Activated CD4-positive, alpha-beta T cell treated with anti-CD3 and anti-CD28 coated beads for 4 hours (primary cell): ENCODE results near the gene SLC30A1.
A peak's percentile ranks its signal among the peaks of the same experiment; 100 is the strongest.
"Not testable (repeated sequence)": the region's sequence is repeated elsewhere in the genome, so short reads cannot be mapped to it uniquely, and the experiment has no call there.

Experiments used
- DNase-seq, 2 donors: peaks; one replicate each; pipeline ENCODE4 v3.0.0-alpha.2; 2020

SLC30A1 gene

GRCh38 chr1:211580303-211580687, 1.3 kb upstream of the SLC30A1 start:
- DNase-seq, result no peak

GRCh38 chr1:211579440-211580302, 710 bp upstream of the SLC30A1 start:
- peak in 1 of 2 donors; percentile 77 for DNase-seq

- peak; percentile 62 to 71 for DNase-seq
Observed at GRCh38 chr1:211577819-211578639, 932 bp downstream of the SLC30A1 start.

GRCh38 chr1:211577277-211577818, 1.6 kb downstream of the SLC30A1 start:
- DNase-seq, result no peak

DNA sequence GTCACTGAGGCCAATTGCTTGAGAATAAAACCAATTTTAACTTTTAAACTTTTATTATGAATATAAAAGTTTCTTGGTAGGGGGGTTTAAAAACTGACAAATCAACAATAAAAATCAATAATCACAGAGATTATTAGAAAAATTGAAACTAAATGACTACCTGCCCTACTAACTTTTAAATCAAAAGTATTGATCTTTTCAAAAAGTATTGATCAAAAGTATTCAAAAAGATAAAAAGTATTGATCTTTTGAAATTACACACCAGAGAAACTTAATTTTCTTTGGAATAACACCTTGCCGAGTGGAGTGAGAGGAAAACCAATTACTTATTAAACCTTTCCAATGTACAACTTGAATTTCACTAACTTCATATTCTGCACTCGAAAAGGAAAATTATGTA, 2.2 kb downstream of the SLC30A1 start:
- DNase-seq, result no peak

DNA sequence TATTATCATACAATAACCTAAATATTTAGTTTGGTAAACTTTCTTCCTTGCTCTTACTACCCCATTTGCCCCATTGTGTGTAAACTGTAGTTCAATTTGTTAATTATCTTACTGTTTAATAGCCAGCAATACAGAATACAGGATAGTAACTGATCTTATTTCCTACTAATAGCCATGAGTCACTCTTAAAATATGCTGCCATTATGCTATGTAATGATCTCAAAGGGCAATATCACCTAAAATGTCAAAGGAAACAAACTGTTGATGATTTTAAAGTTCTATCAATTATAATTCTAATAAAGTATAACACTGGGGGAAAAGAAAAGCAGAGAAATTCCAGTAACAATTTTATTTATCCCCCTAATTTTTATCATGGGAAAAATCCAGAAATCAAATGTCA, 4.3 kb downstream of the SLC30A1 start:
- no peak for DNase-seq

DNA sequence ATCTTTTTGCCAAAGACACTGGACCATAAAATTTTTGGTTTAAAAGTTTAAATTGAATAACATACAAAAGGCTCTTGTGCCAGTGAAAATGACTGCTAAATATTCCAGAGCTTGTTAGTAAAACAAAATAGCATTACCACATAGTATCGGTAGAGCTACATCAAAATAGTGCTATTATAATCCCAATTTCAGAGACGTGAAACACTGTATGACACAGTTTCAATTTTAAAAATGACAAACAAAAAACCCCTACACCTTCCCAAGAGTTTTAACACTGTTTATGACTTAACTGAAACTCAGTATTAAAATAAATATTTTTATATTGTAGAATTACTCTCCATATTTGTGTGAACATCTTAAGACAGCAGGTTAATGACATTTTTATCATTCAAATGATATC, 7.0 kb downstream of the SLC30A1 start:
- no peak for DNase-seq

GRCh38 chr1:211570378-211570777, 8.6 kb downstream of the SLC30A1 start:
- not testable (repeated sequence) for DNase-seq

- DNase-seq, result no peak
Observed at GRCh38 chr1:211566431-211567025, 12.4 kb downstream of the SLC30A1 start.

- no peak for DNase-seq
Observed at GRCh38 chr1:211564084-211564483, 14.9 kb downstream of the SLC30A1 start.

- no peak for DNase-seq
Observed at GRCh38 chr1:211559222-211560010, 19.5 kb downstream of the SLC30A1 start.

DNA sequence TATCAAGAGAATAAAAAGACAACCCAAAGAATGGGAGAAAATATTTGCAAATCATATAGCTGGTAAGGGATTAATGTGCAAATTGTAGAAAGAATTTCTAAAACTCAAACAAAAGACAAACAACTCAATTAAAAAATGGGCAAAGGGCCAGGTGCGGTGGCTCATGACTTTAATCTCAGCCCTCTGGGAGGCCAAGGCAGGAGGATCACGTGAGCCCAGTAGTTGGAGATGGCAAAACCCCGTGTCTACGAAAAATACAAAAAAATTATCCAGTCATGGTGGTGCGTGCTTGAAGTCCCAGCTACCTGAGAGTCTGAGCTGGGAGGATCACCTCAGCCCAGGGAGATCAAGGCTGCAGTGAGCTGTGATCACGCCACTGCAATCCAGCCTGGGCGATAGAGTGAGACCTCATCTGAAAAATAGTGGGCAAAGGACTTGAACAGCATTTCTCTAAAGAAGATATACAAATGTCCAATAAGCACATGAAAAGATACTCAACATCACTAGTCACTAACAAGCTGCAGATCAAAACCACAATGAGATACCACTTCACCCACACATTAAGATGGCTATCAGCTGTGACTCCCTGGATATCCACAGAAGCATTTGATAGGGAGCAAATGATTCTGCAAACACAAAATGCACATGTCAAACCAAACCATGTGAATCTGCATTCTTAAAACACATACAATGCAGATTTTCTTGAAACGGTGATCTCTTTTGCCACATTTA, 20.9 kb downstream of the SLC30A1 start:
- DNase-seq, result no peak

GRCh38 chr1:211553549-211553948, 25.4 kb downstream of the SLC30A1 start:
- DNase-seq, result no peak

DNA sequence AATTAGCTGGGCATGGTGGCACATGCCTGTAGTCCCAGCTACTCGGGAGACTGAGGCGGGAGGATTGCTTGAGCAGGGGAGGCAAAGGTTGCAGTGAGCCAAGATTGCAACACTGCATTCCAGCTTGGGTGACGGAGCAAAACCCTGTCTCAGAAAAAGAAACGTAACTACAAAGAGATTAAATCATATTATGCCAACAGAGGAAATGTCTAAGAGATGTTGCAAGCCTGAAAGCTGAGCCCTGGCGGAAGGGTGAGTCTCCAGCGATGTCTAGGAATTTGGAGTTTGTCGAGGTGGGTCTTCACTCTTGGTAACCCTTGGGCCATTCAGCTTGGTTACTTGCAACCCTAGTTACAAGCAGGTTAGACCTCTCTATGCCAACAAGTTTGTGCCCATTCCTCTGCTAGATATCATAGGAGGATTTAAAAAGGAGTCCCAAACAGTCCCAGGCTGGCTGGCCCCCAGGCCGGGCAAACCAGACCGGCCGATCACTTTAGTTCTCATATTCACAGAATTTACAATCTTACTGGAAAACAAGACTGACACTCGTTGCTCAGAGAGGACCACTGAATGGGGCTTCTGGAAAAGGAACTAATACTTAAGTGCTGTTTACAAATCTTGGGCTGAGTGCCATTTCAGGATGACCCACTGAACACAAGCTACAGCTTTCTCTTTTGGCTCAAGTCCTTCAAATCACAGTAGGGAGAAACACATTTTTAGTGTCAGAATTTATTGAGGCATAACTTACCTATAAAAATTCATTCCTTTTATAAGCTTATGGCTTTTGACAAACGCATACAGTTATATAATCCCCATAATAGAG, 27.1 kb downstream of the SLC30A1 start:
- DNase-seq, result no peak

GRCh38 chr1:211549092-211549711, 29.8 kb downstream of the SLC30A1 start:
- no peak for DNase-seq

DNA sequence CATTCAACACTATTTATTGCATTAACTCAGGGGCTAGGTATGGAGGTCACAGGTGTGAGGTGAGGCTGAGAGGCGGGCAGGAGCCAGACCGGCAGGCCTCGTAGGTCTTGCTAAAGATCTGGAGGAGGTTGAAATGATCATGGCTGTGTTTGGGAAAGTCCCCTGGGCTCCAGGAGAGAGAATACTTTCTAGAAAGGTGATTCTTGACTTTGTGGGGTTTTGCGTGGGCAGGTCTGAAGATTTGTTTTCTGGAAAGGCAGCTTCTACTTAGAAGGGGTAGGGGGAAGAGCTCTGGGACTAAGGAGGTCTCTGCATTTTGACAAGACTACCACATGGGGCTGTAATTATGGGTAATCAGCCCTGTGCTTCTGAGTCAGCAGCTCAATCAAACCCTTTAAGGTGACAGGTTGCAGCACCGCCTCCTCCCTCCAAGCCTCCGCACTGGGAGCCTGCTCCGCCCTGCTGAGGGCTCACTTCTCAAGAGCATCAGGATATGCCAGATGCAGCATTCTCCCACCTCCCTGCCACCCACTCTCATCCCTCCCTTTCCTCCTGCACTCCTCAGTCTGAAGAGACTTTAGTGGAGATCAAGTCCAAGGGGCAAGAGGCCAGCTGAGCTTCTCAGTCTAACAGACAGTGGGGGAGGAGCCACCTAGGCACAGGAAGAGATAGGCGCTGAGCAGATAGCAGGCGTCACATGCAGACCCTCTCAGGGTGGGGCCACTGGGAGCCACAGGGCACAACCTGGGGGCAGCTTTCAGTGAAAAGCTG, 30.5 kb downstream of the SLC30A1 start:
- peak; percentile 9 to 17 for DNase-seq

GRCh38 chr1:211547710-211548109, 31.3 kb downstream of the SLC30A1 start:
- no peak for DNase-seq

DNA sequence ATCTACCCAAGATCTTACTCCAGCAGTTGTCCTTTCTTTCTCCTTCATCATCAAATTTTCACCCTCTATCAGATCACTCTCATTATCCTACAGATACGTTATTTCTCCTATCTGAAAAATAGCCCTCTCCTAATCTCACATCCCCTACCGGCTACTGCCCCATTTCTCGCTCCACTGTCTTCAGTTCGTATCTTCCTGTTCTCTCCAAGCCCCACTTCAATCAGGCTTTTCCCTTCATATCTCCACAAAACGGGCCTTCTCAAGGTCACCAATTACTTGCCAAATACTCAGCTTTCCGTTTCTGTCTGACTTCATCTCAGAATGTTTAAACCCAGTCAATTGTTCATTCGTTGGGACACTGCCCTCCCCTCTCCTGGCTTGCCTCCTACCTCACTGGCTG, 32.4 kb downstream of the SLC30A1 start:
- DNase-seq, result no peak

DNA sequence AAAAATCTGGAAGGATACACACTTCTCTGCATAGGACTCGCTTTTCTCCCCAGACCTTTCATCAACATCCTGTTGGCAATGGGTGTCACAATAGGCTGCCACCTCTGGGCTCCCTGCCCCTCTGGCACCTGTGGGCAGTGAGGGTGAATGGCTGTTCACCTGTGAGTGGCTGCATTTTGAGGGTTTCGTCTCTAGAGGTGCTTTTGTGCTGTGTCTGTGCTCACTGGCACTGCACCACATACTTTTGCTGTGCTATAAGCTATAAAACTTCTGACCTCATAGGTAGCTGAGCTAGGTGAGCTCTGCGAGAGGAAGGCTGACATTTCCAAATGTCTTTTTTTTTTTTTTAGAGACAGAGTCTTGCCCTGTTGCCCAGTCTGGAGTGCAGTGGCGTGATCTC, 35.9 kb downstream of the SLC30A1 start:
- DNase-seq, result no peak
